ENCODE results near the gene COA8. TPM values are rescaled to one million over a fixed set of nuclear protein-coding genes. Genes with fewer than 3 reads are reported as not detected.
"Not testable (repeated sequence)": the region's sequence is repeated elsewhere in the genome, so short reads cannot be mapped to it uniquely, and the experiment has no call there.

COA8 gene
- total RNA-seq, 1 donor from 2014 or later = 45.2 TPM

DNA sequence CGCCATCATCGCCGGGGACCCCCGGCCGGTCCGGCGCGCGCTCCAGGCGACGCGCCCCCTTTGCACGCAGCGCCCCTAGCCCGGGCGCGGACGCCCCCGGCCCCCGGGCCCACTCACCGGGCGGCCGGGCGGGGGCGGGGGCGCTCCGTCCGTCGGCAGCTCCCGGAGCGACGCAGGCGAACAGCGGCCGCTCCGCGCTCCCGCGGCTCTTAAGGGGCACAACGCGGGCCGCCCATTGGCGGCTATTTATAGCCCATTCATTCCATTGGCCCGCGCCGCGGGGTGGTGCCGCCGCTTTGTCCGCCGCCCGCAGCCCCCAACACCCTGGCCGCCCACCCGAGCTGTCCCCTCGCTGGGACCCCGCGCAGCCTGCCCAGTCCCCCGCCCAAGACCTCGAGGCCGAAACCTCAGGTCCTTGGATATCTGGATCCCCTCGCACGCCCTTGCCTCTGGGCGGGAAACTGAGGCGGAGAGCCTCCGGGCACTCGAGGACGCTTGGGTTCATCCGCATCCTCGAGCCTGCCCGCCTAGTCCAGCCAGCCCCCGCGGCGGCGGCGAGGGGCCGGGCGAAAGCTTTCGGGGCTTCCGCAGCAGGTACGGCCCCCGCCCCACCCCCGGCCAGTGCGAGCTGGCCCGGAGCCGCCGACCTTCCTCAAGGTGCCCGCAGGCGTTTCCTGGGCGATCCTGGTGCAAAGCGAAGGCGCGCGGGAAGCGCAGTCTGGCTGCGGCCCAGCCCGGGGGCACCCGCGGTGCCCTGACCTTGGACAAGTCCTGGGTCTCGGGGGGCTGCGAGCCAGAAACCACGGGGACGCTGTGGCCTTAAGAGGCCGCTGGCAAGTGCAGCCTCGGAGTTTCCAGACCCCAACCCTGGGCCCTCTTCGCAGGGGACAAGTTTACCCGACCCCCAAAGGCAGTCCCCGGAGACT, 39.8 kb upstream of the COA8 start, which contains the start of gene CKB:
Gene CKB, minus strand, starts transcription at position 182 of the 926 bp plus-strand sequence. CDS start 337 bp downstream, outside the sequence.
- H3K4me3 Mint-ChIP-seq (ENCODE audit: unreplicated experiment) = peak within 1 kb of the TSS; percentile 74
- peak within 1 kb of the TSS; percentile 13 for H3K27ac Mint-ChIP-seq (ENCODE audit: unreplicated experiment)
- peaks cover 5% of the 10 kb centered on the region for H3K36me3 Mint-ChIP-seq (ENCODE audit: low read depth, unreplicated experiment)
- DNase-seq (ENCODE audit: low spot score) = no peak
- TF ChIP-seq, protein P1, sequence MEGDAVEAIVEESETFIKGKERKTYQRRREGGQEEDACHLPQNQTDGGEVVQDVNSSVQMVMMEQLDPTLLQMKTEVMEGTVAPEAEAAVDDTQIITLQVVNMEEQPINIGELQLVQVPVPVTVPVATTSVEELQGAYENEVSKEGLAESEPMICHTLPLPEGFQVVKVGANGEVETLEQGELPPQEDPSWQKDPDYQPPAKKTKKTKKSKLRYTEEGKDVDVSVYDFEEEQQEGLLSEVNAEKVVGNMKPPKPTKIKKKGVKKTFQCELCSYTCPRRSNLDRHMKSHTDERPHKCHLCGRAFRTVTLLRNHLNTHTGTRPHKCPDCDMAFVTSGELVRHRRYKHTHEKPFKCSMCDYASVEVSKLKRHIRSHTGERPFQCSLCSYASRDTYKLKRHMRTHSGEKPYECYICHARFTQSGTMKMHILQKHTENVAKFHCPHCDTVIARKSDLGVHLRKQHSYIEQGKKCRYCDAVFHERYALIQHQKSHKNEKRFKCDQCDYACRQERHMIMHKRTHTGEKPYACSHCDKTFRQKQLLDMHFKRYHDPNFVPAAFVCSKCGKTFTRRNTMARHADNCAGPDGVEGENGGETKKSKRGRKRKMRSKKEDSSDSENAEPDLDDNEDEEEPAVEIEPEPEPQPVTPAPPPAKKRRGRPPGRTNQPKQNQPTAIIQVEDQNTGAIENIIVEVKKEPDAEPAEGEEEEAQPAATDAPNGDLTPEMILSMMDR (IDR thresholded peaks at IDR 0.05; ENCODE audit: unreplicated experiment) = no peak
- peaks cover 9% of the 10 kb centered on the region for H3K4me1 Mint-ChIP-seq (ENCODE audit: unreplicated experiment)
- peaks cover 18% of the 10 kb centered on the region for H3K27me3 Mint-ChIP-seq (ENCODE audit: unreplicated experiment)
- no peaks in the 10 kb centered on the region for H3K9me3 Mint-ChIP-seq (ENCODE audit: unreplicated experiment)

DNA sequence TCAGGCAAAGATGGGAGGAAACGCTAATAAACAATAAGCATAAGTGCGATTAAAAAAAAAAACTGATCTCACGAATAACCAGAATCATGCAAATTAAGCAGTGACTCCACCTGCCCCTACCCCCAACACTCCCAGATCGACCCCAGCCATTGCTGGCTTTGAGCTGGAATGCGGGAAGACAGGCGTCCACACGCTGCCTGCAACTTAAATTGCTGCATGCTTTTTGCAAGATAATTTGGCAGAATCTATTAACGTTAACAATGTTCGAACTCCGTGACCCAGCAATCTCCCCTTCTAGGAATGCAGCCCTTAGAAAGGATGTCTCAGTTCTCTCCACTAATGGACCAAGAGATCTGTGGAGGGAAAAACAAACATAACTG, 39.2 kb upstream of the COA8 start:
- TF ChIP-seq, protein P1 (IDR thresholded peaks at IDR 0.05; ENCODE audit: unreplicated experiment) = no peak
- peaks cover 13% of the 10 kb centered on the region for H3K4me1 Mint-ChIP-seq (ENCODE audit: unreplicated experiment)
- peaks cover 5% of the 10 kb centered on the region for H3K36me3 Mint-ChIP-seq (ENCODE audit: low read depth, unreplicated experiment)
- no peak for DNase-seq (ENCODE audit: low spot score)
- H3K27me3 Mint-ChIP-seq (ENCODE audit: unreplicated experiment) = peaks cover 18% of the 10 kb centered on the region
- peak overlapping the region; percentile 74 for H3K4me3 Mint-ChIP-seq (ENCODE audit: unreplicated experiment)
- H3K27ac Mint-ChIP-seq (ENCODE audit: unreplicated experiment) = peak overlapping the region; percentile 13
- no peaks in the 10 kb centered on the region for H3K9me3 Mint-ChIP-seq (ENCODE audit: unreplicated experiment)

- H3K4me1 Mint-ChIP-seq (ENCODE audit: unreplicated experiment) = peaks cover 13% of the 10 kb centered on the region
- H3K36me3 Mint-ChIP-seq (ENCODE audit: low read depth, unreplicated experiment) = peaks cover 5% of the 10 kb centered on the region
- peaks cover 14% of the 10 kb centered on the region for H3K27me3 Mint-ChIP-seq (ENCODE audit: unreplicated experiment)
- TF ChIP-seq, protein P1 (IDR thresholded peaks at IDR 0.05; ENCODE audit: unreplicated experiment) = no peak
- DNase-seq (ENCODE audit: low spot score) = no peak
- no peak overlapping the region for H3K27ac Mint-ChIP-seq (ENCODE audit: unreplicated experiment)
- no peaks in the 10 kb centered on the region for H3K9me3 Mint-ChIP-seq (ENCODE audit: unreplicated experiment)
- peak overlapping the region; percentile 74 for H3K4me3 Mint-ChIP-seq (ENCODE audit: unreplicated experiment)
These were observed 38.5 kb upstream of the COA8 start for GRCh38 chr14:103524002-103524935.

GRCh38 chr14:103525430-103526246, 37.1 kb upstream of the COA8 start:
- H3K4me3 Mint-ChIP-seq (ENCODE audit: unreplicated experiment); H3K36me3 Mint-ChIP-seq (ENCODE audit: low read depth, unreplicated experiment); H3K27ac Mint-ChIP-seq (ENCODE audit: unreplicated experiment); H3K9me3 Mint-ChIP-seq (ENCODE audit: unreplicated experiment); DNase-seq (ENCODE audit: low spot score): not testable (repeated sequence)
- Mint-ChIP-seq H3K27me3 (ENCODE audit: unreplicated experiment) (peaks cover 13% of the 10 kb centered on the region), H3K4me1 (ENCODE audit: unreplicated experiment) (peaks cover 12% of the 10 kb centered on the region)
